GM12891 (cell line): ENCODE data around the gene SLC9C1.

Source experiments
- PAX5 ChIP-seq: IDR thresholded peaks from 2 replicates; pipeline ENCODE4 v1.6.1; 2011; ENCODE audit warnings: low read length, moderate library complexity, mild to moderate bottlenecking; ENCODE audit not compliant: insufficient read depth, severe bottlenecking
- POLR2A ChIP-seq: IDR thresholded peaks from 2 replicates; pipeline ENCODE4 v1.6.1; 2011; ENCODE audit warnings: low read depth, low read length, control low read depth
- POLR2AphosphoS5 ChIP-seq: IDR thresholded peaks from 2 replicates; pipeline ENCODE4 v1.6.1; 2011; ENCODE audit warnings: low read depth, low read length, control low read depth
- SPI1 ChIP-seq: IDR thresholded peaks from 2 replicates; pipeline ENCODE4 v1.6.1; 2011; ENCODE audit warnings: low read depth, low read length, control low read depth
- TAF1 ChIP-seq: IDR thresholded peaks from 2 replicates; pipeline ENCODE4 v1.6.1; 2011; ENCODE audit warnings: low read depth, low read length, control low read depth

- TF ChIP-seq POLR2A (no peak), POLR2AphosphoS5 (no peak), TAF1 (no peak), SPI1 (no peak), PAX5 (no peak)
Measured at GRCh38 chr3:112095731-112096130, 198.3 kb downstream of the SLC9C1 start.
